Small intestine (tissue), 7 donors: Measurements from ENCODE around the gene DCHS1. TPM values are rescaled to one million over a fixed set of nuclear protein-coding genes. Genes with fewer than 3 reads are reported as not detected.

Experiments used
- DNase-seq, 2 donors: peaks; one replicate each; pipeline versions ENCODE4 v3.0.0 to v3.0.0-alpha.2; 2013
- FAIRE-seq: peaks from 2 replicates; lab custom pipeline; 2012; peaks lifted over from hg19 to GRCh38; lab: Jason Lieb, UNC
- H3K27ac ChIP-seq, 3 donors: one replicate each; pipeline ENCODE4 v1.5.1; 2013; ENCODE audit warnings: low read length in 2 of 3, mild to moderate bottlenecking in 2 of 3, control low read depth in 1 of 3, inconsistent platforms in 1 of 3, low read depth in 1 of 3, moderate library complexity in 1 of 3
- H3K27me3 ChIP-seq, 3 donors: one replicate each; pipeline ENCODE4 v1.6.1; 2013; ENCODE audit warnings: low read length in 3 of 3, inconsistent platforms in 1 of 3; ENCODE audit not compliant: control insufficient read depth in 3 of 3, insufficient read depth in 3 of 3
- H3K36me3 ChIP-seq, 3 donors: one replicate each; pipeline ENCODE4 v1.6.1; 2013; ENCODE audit warnings: low read length in 3 of 3, inconsistent platforms in 1 of 3, low read depth in 1 of 3, mild to moderate bottlenecking in 1 of 3, moderate library complexity in 1 of 3; ENCODE audit not compliant: control insufficient read depth in 3 of 3, insufficient read depth in 2 of 3
- H3K4me1 ChIP-seq, 3 donors: one replicate each; pipeline ENCODE4 v1.6.1; 2013; ENCODE audit warnings: low read length in 2 of 3, inconsistent platforms in 1 of 3, low read depth in 1 of 3, mild to moderate bottlenecking in 1 of 3, moderate library complexity in 1 of 3; ENCODE audit not compliant: control insufficient read depth in 3 of 3, insufficient read depth in 2 of 3
- H3K4me3 ChIP-seq, 3 donors: one replicate each; pipeline ENCODE4 v1.5.1; 2013; ENCODE audit warnings: low read length in 3 of 3, control low read depth in 1 of 3, inconsistent platforms in 1 of 3, low read depth in 1 of 3, mild to moderate bottlenecking in 1 of 3, moderate library complexity in 1 of 3
- H3K9me3 ChIP-seq, 2 donors: one replicate each; pipeline ENCODE4 v1.6.1; 2013; ENCODE audit warnings: low read depth in 1 of 2, low read length in 1 of 2; ENCODE audit not compliant: control insufficient read depth in 2 of 2, insufficient read depth in 1 of 2
- WGBS, 3 donors: extraction: QIAGEN DNeasy Blood & Tissue Kit; methylation state at CpG; one replicate each; pipeline ENCODE4 v1.1.7; 2013; 5-methylcytosine and 5-hydroxymethylcytosine counted together
- polyA plus RNA-seq, 4 donors: library from polyadenylated mRNA; stranded (reverse) in 3 of 4; unstranded in 1 of 4; fragments of 200-250 nt in 3 of 4; fragments of 120-200 nt in 1 of 4; gene quantifications; one replicate each; pipeline versions ENCODE4 v1.2.1 to v1.2.3, GENCODE V29; 2013
- donor health status: healthy with polysubstance abuse.
- donor health status: control.
- donor health status: control.
- donor health status: Bipolar disorder and iron deficiency.
- donor health status: healthy.

The DCHS1 gene
- polyA plus RNA-seq, 4 donors, result under 0.01 to 10.7 (median 3.6) TPM

- FAIRE-seq, result no peak
- no peaks in the 10 kb centered on the region for H3K9me3 ChIP-seq
- no peaks in the 10 kb centered on the region for H3K27me3 ChIP-seq
- no peak overlapping the region for H3K27ac ChIP-seq
- no peak for DNase-seq
- peaks cover 0 to 3% (median 0%) of the 10 kb centered on the region in 3 donors for H3K4me1 ChIP-seq
- 4 to 64% (median 10%) methylated on average over 1 of the region's 1 CpG for WGBS, 3 donors
- no peaks in the 10 kb centered on the region for H3K36me3 ChIP-seq
- H3K4me3 ChIP-seq, result no peak overlapping the region
Observed at GRCh38 chr11:6664551-6664950, 8.9 kb upstream of the DCHS1 start.

- Histone ChIP-seq H3K36me3 (no peaks in the 10 kb centered on the region), H3K9me3 (no peaks in the 10 kb centered on the region), H3K4me3 (no peak overlapping the region), H3K4me1 (peaks cover 0 to 3% (median 0%) of the 10 kb centered on the region in 3 donors), H3K27me3 (peaks cover 0 to 5% (median 0%) of the 10 kb centered on the region in 3 donors), H3K27ac (no peak overlapping the region)
- 59 to 76% (median 65%) methylated on average over 3 of the region's 3 CpGs for WGBS, 3 donors
- DNase-seq (no peak), FAIRE-seq (no peak)
Observed at GRCh38 chr11:6663794-6664469, 8.3 kb upstream of the DCHS1 start.

DNA sequence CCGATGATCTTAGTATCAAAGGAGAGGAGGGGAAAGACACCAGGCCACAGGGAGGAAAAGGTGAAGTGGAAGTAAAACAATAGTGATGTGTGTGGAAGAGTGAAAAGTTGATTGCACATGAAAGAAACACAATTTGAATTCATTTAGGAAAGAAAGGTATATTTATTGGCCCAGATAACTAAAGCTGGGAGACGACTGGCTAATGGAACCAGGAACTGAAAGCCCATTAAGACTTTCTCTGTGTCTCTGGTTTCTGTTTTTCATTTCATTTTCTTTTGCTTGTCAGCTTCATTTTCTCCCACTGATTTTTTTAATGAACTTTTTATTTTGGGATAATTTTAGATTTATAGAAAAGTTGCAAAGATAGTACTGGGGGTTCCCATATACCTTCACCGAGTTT is 5.1 kb upstream of the DCHS1 start:
- Histone ChIP-seq H3K27me3 (peaks cover 0 to 21% (median 0%) of the 10 kb centered on the region in 3 donors), H3K27ac (no peak overlapping the region), H3K9me3 (no peaks in the 10 kb centered on the region), H3K4me3 (no peak overlapping the region), H3K4me1 (no peaks in the 10 kb centered on the region), H3K36me3 (no peaks in the 10 kb centered on the region)
- 75 to 79% (median 79%) methylated on average over 3 of the region's 3 CpGs for WGBS, 3 donors
- DNase-seq (no peak), FAIRE-seq (no peak)

DNA sequence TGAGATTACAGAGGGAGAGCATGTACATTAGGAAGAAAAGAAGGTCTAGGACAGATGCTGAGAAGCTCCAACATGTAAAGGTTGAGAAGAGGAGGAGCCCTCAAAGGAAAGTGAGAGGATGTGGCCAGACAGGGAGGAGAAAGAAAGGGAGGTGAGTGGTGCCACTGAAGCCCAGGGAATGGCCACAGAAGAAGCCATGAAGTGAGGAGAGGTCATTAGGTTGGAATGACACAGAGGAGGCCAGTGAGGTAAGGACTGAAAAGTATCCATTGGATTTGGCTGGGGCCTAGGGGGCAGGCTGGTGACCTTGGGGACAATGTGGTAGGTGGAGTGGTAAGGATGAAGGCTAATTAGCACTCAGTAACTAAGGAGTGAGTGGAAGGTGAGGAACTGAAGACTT is 3.0 kb upstream of the DCHS1 start:
- no peak overlapping the region for H3K27ac ChIP-seq
- FAIRE-seq, result no peak
- peaks cover 0 to 3% (median 0%) of the 10 kb centered on the region in 3 donors for H3K4me1 ChIP-seq

GRCh38 chr11:6657346-6657745 is 1.7 kb upstream of the DCHS1 start:
- peaks cover 0 to 3% (median 0%) of the 10 kb centered on the region in 3 donors for H3K4me1 ChIP-seq
- no peak overlapping the region for H3K4me3 ChIP-seq
- H3K36me3 ChIP-seq, result no peaks in the 10 kb centered on the region
- DNase-seq (no peak), FAIRE-seq (no peak)
- no peaks in the 10 kb centered on the region for H3K9me3 ChIP-seq
- H3K27me3 ChIP-seq, result peaks cover 0 to 46% (median 0%) of the 10 kb centered on the region in 3 donors
- WGBS, 3 donors, result 11 to 56% (median 29%) methylated on average over 1 of the region's 1 CpG
- H3K27ac ChIP-seq, result no peak overlapping the region

More for the DNA sequence above, 3.0 kb upstream of the DCHS1 start:
- Histone ChIP-seq H3K27me3 (peaks cover 0 to 37% (median 0%) of the 10 kb centered on the region in 3 donors), H3K4me3 (no peak overlapping the region), H3K9me3 (no peaks in the 10 kb centered on the region), H3K36me3 (no peaks in the 10 kb centered on the region)
- DNase-seq, result no peak

GRCh38 chr11:6656936-6657335 is 1.3 kb upstream of the DCHS1 start:
- Histone ChIP-seq H3K4me3 (no peak overlapping the region), H3K9me3 (no peaks in the 10 kb centered on the region), H3K36me3 (no peaks in the 10 kb centered on the region), H3K27me3 (peaks cover 0 to 46% (median 0%) of the 10 kb centered on the region in 3 donors), H3K27ac (peak overlapping the region in 1 of 3 donors; percentile 72), H3K4me1 (peaks cover 0 to 3% (median 0%) of the 10 kb centered on the region in 3 donors)
- 59 to 74% (median 73%) methylated on average over 5 of the region's 5 CpGs for WGBS, 3 donors
- FAIRE-seq (no peak), DNase-seq (no peak)

DNA sequence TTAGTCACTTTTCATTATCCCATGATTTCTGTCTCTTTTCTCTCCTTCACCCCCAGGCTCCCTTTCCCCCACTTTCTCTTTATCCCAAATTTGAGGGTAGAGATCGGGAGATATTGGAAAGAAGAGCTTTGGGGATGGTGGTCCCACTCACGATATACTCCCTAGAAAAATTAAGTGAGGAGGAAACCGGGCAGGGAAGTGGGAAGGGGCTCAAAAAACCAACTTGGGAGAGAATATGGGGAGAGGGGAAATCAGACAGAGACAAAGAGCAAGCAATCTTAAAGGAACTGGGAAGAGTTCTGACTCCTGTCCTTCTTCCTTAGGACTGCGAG is 941 bp upstream of the DCHS1 start:
- DNase-seq, result no peak
- Histone ChIP-seq H3K27me3 (peaks cover 0 to 46% (median 0%) of the 10 kb centered on the region in 3 donors), H3K9me3 (no peaks in the 10 kb centered on the region), H3K27ac (peak overlapping the region in 2 of 3 donors; percentile 67 to 72), H3K36me3 (no peaks in the 10 kb centered on the region), H3K4me3 (peak overlapping the region in 1 of 3 donors; percentile 58), H3K4me1 (peaks cover 0 to 3% (median 0%) of the 10 kb centered on the region in 3 donors)
- 42 to 78% (median 53%) methylated on average over 4 of the region's 4 CpGs for WGBS, 3 donors
- FAIRE-seq, result no peak

- peaks cover 0 to 3% (median 0%) of the 10 kb centered on the region in 3 donors for H3K4me1 ChIP-seq
- FAIRE-seq (no peak), DNase-seq (peak in 1 of 2 donors; percentile 40)
- H3K27ac ChIP-seq, result peak overlapping the region in 2 of 3 donors; percentile 55 to 75
- peak overlapping the region; percentile 21 to 55 (median 54) for H3K4me3 ChIP-seq
- no peaks in the 10 kb centered on the region for H3K9me3 ChIP-seq
- H3K27me3 ChIP-seq, result peaks cover 0 to 51% (median 0%) of the 10 kb centered on the region in 3 donors
- 3 to 14% (median 8%) methylated on average over 27 to 84 of the region's 84 CpGs for WGBS, 3 donors
- H3K36me3 ChIP-seq, result peaks cover 0 to 1% (median 0%) of the 10 kb centered on the region in 3 donors
Observed at GRCh38 chr11:6655020-6655789, 404 bp downstream of the DCHS1 start.
